ENCODE measurements around the gene TPP1.

Gene TPP1

DNA sequence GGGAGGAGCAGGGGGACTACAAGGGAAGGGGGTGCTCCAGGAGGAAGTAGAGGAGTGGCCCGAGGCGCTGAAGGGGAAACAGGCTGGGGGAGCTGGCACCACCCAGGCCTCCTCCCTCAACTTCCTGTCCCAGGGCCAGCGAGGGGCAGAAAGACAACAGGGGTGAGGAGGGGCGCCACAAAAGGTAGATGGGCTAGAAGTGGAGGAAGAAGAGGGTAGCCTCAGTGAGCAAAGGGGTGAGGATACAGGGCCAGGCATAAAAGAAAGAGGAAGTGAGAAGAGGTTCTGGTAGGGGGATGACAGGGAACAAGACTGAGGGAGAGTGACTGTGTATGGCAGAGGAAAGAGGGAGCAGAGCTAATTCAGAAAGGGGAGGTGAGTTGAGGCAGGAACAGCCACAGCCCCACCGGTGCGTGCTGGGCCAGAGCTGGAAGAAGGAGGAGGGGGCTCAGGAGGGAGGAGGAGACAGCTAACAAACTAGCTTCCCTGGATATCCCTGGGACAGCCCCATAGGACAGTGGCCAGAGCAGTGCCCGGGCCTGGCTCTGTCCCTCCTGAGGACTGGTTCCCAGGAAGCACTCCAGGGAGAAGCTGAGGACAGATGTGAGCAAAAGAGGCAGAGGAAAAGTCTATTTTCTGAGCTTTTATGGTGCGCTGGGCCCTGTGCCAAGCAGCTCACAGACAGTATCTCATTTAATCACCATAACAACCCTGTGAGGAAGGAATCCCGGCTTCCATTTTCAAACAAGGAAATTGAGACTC lies 27.9 kb upstream of the TPP1 start:
- no peak for DNase-seq (ENCODE audit: low spot score)

DNA sequence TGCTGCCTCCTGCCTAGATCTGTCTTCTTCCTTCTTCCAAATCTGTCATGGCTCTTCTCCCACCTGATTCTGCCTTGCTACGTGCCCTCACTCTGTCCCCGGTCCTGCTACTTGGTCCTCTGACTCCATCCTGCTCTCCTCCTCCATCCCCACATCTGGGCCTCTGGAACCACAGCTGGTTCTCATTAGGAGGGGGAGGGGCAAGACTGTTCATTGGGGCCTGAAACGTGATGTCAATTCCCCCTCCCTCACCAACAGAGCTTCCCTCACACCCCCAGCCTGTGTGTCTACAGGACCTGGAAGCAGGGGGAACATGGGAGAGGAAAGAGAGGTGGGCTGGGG lies 27.3 kb upstream of the TPP1 start:
- DNase-seq (ENCODE audit: low spot score): no peak

DNA sequence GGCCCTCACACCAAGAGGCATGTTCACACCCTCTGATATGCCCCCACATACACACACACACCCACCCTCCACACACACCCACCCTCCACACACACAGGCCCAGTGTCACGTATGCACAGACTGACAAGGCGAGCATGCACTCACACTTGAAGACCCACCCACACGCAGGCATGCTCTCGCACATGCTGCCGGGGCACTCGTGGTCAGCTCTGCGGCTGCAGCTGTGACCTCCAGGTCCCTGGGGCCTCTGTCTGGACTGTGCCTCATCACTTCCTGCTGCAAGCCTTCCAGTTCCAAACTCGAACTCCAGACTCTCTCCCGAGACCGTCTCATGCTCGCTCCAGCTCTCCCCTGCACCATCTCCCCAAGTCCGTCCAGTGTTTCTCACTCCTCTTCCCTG lies 26.8 kb upstream of the TPP1 start:
- DNase-seq (ENCODE audit: low spot score): no peak

DNA sequence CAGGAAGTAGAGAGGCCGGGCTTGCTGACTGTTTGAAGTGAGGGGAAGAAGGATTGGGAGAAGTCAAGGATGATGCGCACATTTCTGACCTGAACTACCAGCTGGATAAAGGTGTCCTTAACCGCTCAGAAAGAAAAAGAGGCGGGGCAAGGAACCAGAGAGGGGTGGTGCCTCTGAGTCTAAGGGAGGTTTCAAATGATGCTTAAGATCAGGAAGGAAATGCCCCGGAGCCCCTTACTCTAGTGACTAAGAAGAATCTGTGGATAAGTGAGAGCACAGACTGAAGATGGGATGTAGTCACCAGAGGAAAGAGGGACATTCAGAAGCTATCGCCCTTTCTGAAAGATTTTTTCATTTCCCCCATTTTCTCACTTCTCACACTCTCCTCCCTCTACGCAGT lies 23.7 kb upstream of the TPP1 start:
- DNase-seq (ENCODE audit: low spot score): no peak

DNA sequence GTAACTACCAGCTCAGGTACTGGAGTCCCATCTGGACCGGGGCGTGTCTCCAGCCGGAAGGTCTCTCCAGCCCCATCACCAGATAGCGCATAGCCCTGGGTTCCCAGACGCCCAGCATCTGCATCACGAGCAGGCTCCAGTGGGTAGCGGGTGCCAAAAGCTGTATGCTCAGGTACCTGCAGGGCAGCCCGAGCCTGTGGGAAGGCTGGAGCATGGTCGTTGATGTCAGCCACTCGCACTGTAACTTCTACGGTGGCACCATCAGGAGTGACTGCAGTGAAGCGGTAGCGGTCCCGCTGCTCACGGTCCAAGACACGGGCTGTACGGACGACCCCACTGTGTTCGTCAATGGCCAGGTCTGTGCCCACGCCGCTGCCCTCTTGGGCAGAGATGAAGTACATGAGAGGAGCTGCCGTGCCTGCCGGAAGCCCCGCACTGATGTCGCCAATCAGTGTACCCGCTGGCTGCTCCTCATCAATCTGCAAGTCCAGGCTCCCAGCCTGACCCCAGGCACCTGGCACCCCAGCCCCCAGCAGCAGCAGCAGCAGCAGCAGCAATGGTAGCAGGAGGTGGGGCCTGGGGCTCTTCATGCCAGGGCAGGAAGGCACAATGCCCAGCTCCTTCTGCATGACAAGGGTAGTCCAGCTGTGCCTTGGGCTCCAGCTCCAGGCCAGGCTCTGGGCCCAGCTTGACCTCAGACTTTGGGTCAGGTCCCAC lies 21.9 kb upstream of the TPP1 start:
- no peak for DNase-seq (ENCODE audit: low spot score)

DNA sequence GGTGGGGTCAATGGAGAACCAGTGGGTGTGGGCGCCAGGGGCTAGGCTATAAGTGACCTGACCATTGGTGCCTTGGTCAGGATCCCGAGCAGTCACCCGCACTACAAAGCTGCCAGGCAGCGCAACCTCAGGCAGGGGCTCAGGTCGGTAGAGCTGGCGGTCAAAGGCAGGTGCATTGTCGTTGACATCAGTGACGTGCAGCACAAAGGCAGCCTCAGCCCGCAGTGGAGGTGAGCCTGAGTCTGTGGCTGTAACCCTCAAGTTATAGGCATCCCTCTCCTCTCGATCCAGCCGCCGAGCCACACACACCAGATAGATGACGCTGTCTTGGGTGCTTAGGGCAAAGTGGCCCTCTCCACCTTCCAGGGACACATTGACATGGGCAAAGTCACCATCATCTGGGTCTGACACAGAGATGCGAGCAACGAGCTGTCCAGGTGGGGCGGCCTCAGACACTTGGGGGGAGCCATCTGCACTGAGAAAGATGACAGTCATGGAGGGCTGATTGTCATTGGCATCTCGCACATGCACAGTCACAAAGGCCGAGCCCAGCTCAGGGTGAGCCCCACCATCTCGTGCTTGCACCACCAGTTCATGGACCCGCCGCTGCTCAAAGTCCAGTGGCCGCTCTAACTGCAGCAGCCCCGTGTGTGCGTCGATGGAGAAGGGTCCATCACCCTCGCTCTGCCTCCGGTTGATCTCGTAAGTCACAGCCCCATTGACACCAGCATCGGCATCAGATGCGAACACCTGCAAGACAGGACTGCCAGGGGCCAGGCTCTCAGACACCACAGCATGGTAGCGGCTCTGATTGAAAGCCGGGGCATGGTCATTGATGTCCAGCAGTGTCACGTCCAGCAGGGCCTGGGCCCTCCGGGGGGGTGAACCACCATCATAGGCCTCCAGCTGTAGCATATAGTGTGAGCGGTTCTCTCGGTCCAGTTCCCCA lies 21.1 kb upstream of the TPP1 start:
- no peak for DNase-seq (ENCODE audit: low spot score)

DNA sequence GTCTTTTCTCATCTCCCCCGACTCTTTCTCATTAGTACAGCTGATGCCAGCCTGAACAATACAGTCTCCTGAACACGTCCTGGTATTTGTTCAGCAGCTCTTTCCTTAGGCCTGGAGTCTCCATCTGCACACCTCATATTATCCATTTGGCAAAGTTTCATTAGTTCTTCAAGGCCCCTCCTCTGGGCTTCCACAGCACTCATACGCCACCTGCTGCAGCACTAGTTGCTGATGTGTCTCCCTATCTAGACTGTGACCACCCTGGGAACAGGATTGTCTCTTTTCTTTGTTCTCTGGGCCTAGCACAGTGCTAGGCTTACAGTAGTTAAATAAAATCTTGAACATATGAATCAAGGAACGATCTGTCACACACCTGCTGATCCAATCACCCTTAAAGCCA lies 19.2 kb upstream of the TPP1 start:
- peak; percentile 64 for DNase-seq (ENCODE audit: low spot score)

DNA sequence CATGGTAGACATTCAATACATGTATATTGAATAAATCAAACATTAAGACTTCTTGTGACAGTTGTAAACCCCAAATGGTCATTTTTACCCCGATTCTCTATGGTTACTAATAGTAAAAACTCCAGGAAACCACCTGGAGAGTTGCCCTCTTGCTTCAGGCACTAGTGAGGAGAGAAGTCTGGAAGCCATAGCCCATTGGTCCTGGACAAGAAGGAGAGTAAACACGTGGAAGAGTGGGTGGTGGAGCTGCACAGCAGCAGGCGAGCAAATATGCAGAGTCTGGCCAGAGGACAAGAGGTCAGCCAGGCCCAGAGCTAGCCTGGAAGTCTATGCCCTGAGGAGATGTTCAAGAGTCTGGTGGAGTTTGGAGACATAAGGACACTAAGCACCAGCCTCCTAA lies 18.6 kb upstream of the TPP1 start:
- DNase-seq (ENCODE audit: low spot score): no peak

DNA sequence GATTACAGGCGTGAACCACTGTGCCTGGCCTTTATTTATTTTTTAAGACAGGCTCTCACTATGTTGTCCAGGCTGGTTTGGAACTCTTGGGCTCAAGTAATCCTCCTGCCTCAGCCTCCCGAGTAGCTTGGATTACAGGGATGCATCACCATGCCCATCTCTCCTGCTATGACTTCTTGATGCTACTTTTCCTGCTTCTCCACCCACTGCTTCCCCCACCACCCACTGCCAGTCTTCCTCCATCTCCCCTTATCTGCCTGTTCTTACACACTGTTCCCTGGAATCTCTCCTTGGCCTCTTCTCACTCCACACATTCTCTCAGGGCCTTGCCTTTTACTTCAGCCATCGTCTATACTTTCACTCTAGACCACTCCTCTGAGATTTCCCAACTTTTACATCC lies 17.3 kb upstream of the TPP1 start:
- no peak for DNase-seq (ENCODE audit: low spot score)

DNA sequence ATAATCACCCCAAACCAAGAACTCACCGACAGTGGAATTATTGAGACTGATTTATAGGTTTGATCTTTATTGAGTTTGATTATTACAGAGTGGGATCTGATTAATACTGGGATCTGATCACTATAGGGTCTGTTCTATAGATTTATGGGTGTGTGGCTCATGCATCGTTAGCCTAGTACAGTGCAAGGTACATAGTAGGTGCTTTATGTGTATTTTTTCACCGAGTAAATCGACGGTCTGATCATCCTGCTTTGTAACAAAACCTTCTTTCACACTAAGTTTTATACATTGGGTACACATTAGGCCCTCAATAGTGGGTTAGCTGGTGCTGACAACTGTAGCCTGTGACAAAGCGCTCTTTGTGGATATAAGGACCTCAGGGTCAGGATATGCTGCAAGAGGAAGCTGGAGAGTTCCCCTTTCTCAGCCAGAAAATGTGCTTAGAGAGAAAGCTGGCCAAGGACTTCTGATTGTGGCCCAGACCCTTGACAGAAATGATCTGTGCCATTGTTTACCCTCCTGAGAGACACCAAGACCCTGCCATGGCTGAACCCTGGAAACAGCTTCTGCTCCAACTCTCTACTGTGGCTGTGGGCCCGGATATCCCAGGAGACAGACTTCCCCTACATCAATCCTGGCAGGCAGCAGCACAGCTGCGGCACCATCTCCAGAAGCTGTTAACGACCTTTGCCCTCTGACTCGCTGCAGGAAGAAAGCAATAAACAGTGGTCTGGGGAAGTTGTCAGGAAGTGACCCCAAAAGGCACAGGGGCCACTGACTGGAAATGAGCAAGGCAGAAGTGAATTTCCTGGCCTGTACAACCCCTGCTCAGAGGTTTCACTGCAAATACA lies 16.1 kb upstream of the TPP1 start:
- DNase-seq (ENCODE audit: low spot score): no peak

DNA sequence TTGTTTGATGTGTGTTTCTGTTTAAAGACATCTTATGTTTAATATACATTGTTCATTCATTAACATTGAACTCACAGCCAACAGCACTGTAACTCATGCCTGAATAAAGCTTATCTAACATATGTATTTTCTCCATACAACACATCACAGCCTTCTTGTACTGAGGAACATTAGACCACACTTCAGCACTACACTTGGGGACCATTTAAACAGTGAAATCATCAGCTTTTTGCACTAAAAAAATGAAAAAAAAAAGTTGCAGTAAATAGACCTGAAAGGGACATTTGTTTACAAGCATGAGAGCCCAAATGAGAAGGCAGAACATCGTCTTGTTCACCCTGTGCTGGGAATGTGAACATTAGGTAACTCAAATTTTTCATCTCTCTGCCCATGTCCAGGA lies 15.3 kb upstream of the TPP1 start:
- DNase-seq (ENCODE audit: low spot score): no peak

DNA sequence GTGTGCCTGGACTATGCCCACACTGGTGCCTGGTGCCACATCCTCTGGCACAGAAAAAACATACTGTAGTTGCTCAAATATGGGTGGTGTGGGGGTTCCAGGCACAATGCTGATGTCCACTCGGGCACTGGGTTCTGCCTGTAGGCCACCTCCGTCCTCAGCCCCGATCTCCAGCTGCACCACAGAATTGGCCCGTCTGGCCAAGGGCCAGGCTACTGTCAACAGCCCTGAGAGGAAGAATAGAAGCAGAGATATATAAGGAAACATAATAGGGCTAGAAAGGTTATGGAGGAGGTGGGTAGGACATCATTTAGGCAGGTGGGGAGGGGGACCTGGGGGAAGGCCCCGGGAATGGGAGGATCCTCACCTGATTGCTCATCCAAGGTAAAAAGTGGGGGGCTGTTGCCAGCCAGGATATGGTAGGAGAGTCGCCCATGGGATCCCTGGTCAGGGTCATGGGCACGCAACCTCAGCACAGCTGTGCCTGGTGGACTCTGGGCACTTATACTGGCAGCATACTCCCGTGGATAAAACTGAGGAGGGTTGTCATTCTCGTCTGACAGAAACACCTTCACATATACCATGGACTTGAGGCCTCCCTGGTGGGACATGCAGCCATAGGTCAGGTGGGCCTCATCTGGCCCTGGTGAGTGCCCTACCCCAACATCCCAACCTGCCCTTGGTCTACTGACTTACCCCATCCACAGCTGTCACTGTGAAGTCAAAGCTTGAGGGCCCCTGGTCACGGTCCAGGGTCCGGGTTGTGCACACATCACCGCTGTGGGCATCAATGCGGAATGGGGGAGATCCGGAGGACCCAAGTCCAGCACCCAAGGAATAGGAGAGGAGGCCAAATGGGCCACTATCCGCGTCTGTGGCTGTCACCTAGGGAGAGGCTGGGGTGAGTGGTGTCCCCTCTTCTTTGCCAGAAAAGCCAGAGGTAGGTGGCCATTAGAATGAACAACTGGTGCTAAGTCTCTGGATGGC lies 14.5 kb upstream of the TPP1 start:
- no peak for DNase-seq (ENCODE audit: low spot score)

DNA sequence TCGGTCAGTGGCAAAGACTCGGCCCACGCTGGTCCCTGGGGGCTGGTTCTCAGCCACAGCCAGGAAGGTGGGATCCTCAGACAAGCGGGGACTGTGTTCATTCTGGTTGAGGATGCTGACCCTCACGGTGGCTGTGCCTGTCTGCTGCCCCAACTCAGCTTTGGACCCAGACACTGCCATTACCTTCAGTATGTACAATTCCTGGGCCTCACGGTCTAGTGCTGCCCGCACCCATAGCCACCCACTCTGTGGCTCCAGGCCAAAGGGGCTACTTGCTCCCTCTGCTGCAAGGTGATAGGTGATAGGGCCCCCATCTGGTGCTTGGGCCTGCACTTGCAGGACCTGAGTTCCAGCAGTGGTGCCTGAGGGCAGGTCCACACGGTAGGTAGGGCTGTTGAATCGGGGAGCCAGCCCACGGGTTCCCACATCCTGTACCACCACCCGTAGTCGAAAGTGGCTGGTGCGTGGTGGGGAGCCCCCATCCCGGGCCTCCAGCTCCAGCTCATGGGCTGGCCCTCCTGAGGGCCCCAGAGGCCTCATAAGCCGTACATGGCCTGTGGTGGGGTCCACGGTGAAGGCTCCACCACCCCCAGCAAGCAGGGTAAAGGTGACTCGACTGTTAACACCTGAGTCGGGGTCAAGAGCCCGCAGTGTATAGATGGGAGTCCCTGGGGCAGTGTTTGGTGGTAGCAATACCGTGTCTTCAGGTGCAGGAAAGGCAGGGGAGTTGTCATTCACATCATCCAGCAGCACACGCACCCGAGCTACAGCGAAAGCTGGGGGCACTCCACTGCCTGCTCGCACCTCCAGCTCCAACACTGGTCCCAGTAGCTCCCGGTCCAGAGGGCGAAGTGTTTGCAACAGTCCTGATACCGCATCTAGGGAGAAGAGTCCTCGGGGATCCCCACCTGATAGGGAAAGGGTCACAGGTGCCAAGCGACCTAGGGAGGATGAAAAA lies 13.2 kb upstream of the TPP1 start:
- DNase-seq (ENCODE audit: low spot score): no peak

DNA sequence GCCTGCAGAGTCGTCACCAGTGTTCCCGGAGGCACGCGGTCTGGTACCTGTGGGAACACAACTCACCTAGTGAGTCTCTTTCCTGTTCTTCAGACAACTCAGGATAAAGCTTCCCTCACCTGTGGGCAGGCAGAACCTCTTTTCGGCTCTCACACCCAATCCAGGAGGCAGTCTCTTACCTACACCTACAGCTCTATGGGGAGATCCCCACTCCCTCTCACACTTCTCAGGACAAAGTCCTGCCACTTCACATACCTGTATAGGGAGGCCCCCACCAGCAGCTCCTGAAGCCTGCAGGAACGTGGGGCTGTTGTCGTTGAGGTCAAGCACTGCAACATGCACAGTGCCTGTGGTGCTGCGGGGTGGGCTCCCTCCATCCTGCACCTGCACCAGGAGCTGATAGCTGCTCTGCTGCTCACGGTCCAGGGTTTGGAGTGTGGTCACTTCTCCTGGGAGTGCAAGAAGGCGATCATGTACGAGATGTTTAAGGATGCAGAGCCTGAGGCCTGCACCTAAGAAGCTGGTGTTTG lies 12.2 kb upstream of the TPP1 start:
- DNase-seq (ENCODE audit: low spot score): no peak

DNA sequence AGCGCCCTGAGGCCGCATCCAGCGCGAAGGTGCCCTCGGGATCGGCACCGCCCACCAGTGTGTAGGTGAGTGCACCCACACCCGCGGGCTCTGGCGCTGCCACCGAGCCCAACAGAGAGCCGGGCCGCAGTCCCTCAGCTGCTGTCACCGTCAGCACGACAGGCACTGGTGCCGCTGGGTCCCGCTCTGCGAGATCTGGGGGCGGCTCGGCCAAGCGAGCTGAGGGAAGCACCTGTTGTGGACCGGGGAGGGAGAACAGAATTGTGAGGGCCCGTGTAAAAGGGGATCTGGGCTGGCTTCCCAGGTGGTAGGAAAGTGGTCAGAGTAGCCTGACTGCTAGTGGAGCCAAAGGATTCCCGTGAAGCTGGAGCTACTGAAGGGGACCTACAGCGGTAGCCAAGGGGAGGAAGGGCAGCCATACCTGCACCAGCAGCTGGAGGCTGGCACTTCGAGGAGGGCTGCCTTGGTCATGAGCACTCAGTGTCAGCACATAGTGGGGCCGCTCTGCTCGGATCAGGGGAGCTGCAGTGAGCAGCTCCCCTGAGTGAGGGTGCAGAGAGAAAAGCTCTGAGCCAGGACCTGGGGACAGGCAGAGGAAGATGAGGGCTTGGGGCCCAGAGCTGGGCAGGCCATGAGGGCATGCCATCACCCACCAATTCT lies 11.5 kb upstream of the TPP1 start:
- DNase-seq (ENCODE audit: low spot score): no peak

DNA sequence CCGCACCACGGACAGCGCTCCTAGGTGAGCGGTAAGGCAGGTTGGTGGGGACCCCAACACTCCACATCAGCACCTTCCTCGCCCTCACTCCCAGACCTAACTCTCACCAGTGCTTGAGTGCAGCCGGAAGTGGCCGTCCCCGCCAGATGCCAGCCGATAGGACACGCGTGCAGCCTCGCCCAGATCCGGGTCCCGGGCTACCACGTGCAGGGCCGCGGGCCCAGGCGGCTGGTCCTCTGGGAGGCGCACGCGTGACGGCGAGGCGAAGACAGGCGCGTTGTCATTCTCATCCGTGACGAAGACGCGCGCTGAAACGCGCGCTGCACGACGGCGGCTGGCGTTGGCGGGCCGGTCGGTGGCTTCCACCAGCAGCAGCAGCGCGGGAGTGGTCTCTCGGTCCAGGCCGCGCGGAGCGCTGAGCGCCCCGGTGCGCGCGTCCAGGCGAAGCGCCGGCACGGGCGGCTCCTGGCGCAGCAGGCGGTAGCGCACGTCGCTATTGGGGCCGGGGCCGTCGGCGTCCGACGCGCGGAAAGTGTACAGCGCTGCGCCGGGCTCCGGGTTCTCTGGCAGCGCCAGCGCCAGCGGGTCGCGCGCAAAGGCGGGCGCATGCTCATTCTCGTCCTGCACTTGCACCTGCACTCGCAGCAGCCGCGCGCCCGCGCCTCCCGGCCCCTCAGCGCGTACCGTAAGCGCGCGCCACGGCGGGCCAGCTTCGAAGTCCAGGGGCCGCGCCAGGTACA lies 10.8 kb upstream of the TPP1 start:
- DNase-seq (ENCODE audit: low spot score): no peak

DNA sequence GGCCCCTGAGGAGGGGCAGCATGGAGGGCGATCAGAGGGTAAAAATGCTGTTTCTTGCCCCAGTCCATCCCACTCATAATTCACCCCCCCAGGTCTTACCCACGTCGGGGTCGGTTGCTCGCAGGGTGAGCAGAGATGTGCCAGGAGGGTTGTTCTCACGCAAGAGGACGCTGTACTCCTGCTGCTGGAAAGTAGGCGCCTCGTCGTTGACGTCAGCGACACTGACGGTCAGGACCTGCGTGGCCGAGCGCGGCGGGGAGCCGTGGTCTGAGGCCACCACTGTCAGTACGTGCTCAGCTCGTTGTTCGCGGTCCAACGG lies 10.3 kb upstream of the TPP1 start:
- no peak for DNase-seq (ENCODE audit: low spot score)

DNA sequence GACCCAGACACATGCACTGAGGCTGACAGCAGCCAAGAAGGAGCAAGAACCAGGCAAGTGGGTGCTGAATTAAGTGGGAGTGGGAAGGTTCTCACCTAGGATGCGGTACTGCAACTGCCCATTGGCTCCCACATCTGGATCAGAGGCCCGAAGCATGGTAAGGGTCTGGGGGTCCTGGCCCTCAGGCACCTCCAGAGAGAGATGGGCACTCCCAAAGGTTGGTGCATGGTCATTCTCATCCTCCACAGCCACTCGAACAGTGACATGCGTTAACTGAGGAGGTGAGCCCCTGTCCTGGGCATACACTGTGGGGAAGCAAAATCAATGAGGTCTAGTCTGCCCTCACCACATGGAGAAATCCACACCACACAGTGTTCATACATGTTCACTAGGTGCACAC lies 9.3 kb upstream of the TPP1 start:
- DNase-seq (ENCODE audit: low spot score): no peak

Measured in hematopoietic multipotent progenitor cell treated with erythropoietin and hydrocortisone succinate and interleukin-3 and kit ligand, for 17 days (in vitro differentiated cells).